ENCODE results near the gene CABCOCO1. TPM values are rescaled to one million over a fixed set of nuclear protein-coding genes. Genes with fewer than 3 reads are reported as not detected.

CABCOCO1 gene
- total RNA-seq, 1 experiment from 2014 or later, result not detected

GRCh38 chr10:61698968-61699655, 36.4 kb downstream of the CABCOCO1 start:
- no peak for ATAC-seq
- H3K4me2 ChIP-seq (ENCODE audit: low read length), result no peak overlapping the region
- no peaks in the 10 kb centered on the region for H3K36me3 ChIP-seq (ENCODE audit: control insufficient read depth in 1 of 2, insufficient read depth in 2 of 2, low read length in 2 of 2)
- H3K9ac ChIP-seq (ENCODE audit: low read length), result no peak overlapping the region
- DNase-seq (ENCODE audit: low read depth, low spot score), result no peak
- H3K4me3 ChIP-seq (replicated peaks in 1 of 2; ENCODE audit: low read depth in 1 of 2, low read length in 2 of 2), result no peak overlapping the region
- ChIA-PET POLR2A (no interaction called here), CTCF (interaction anchor here (0.7 kb wide), 1 partner anchor 92 kb away, joined by 3 read pairs; no protein-coding TSS in a partner anchor), RAD21 (ENCODE audit: low non-redundant PET in 1 of 2, low total read pairs in 2 of 2, uncharacterized antibody in 2 of 2, unreplicated experiment in 2 of 2) (no interaction called here)
- no peaks in the 10 kb centered on the region for H3K9me3 ChIP-seq (ENCODE audit: control insufficient read depth in 1 of 2, insufficient read depth in 1 of 2, low read depth in 1 of 2, low read length in 2 of 2)
- BruUV-seq (replicated peaks), result no TSS peak
- no peaks in the 10 kb centered on the region for H3K4me1 ChIP-seq (ENCODE audit: control insufficient read depth in 1 of 2, insufficient read depth in 2 of 2, low read length in 2 of 2)
- no peak overlapping the region for H3K27ac ChIP-seq (ENCODE audit: low read depth, low read length)
- no peaks in the 10 kb centered on the region for H3K9me2 ChIP-seq (ENCODE audit: insufficient read depth)
- TF ChIP-seq MAX (IDR thresholded peaks at IDR 0.05), result no peak
- TF ChIP-seq SIN3A (IDR thresholded peaks at IDR 0.05; ENCODE audit: low read depth), result no peak
- no peak for TF ChIP-seq YY1 (IDR thresholded peaks at IDR 0.05; ENCODE audit: extremely low read depth, insufficient replicate concordance, low read depth, low read length)
- TF ChIP-seq REST (IDR thresholded peaks at IDR 0.05; ENCODE audit: low read depth), result no peak
- TF ChIP-seq ZFX (IDR thresholded peaks at IDR 0.05), result no peak
- TF ChIP-seq EZH2 (IDR thresholded peaks at IDR 0.05), result no peak
- no peak for TF ChIP-seq ELF1 (IDR thresholded peaks at IDR 0.05; ENCODE audit: borderline replicate concordance, low read depth)
- TF ChIP-seq RAD21 (IDR thresholded peaks at IDR 0.05; ENCODE audit: low read depth), result no peak
- TF ChIP-seq EGR1 (IDR thresholded peaks at IDR 0.05; ENCODE audit: low read depth), result no peak
- TF ChIP-seq POLR2A (IDR thresholded peaks at IDR 0.05; ENCODE audit: borderline replicate concordance, extremely low read depth, insufficient read depth, insufficient read length), result no peak
- TF ChIP-seq FOSL1 (IDR thresholded peaks at IDR 0.05; ENCODE audit: low read depth), result no peak
- no peak for TF ChIP-seq SP1 (IDR thresholded peaks at IDR 0.05; ENCODE audit: low read depth)
- TF ChIP-seq ZNF274 (IDR thresholded peaks at IDR 0.05; ENCODE audit: low read depth, low read length), result no peak
- TF ChIP-seq EZH2phosphoT487 (IDR thresholded peaks at IDR 0.05; ENCODE audit: borderline replicate concordance), result no peak
- H2AFZ ChIP-seq (ENCODE audit: low read depth, low read length, poor library complexity, severe bottlenecking), result no peak overlapping the region
- intact Hi-C loops (cut with micrococcal nuclease), result no loop called here
- no peaks in the 10 kb centered on the region for H3K79me2 ChIP-seq (ENCODE audit: insufficient read depth, low read length)
- H3K27me3 ChIP-seq (ENCODE audit: insufficient read depth, low read length), result no peaks in the 10 kb centered on the region
- no peaks in the 10 kb centered on the region for H4K20me1 ChIP-seq (ENCODE audit: insufficient read depth)

All from HCT116 (cell line).